SK-MEL-5 (cell line): ENCODE data around the gene S100A9. TPM values are rescaled to one million over a fixed set of nuclear protein-coding genes. Genes with fewer than 3 reads are reported as not detected.

Experiments
- small RNA-seq, 2 experiments: library from RNA; depleted of rRNA; stranded (forward); fragments of <200 nt; gene quantifications; one replicate each; pipeline ENCODE3, GENCODE V24; 2014
- total RNA-seq: library from RNA; depleted of rRNA; stranded (reverse); fragments of >200 nt; shearing (Covaris generic); gene quantifications from 2 replicates; pipeline ENCODE4 v1.2.3, GENCODE V29; 2014; rRNA removed

S100A9 gene
- total RNA-seq, 1 experiment from 2014 or later, result not detected

Small RNA genes lying within 50 kb of the gene (small RNA-seq; reads per million reads assigned to genes)
- gene RNU6-160P (0 reads per million in 2 experiments), gene S100A15A (0 reads per million in 2 experiments)

Other genes with a start within 250 kb of the S100A9 start
- gene SPRR2F, start 244.3 kb upstream of the S100A9 start, total RNA-seq, result 0.18 and 0.51 TPM in 2 replicates
- gene SPRR2G, start 207.0 kb upstream of the S100A9 start, total RNA-seq, result not detected in 2 replicates
- gene LELP1, start 154.4 kb upstream of the S100A9 start, total RNA-seq, result not detected in 2 replicates
- not detected in 2 replicates for gene PRR9, start 140.3 kb upstream of the S100A9 start, total RNA-seq
- not detected in 2 replicates for gene LORICRIN, start 98.2 kb upstream of the S100A9 start, total RNA-seq
- gene PGLYRP3, start 44.9 kb upstream of the S100A9 start, total RNA-seq, result not detected in 2 replicates
- gene PGLYRP4, start 9.0 kb upstream of the S100A9 start, total RNA-seq, result not detected in 2 replicates
- not detected in 2 replicates for gene S100A12, start 17.8 kb downstream of the S100A9 start, total RNA-seq
- gene S100A8, start 33.2 kb downstream of the S100A9 start, total RNA-seq, result not detected in 2 replicates
- not detected in 2 replicates for gene S100A7A, start 58.7 kb downstream of the S100A9 start, total RNA-seq
- gene S100A7, start 102.8 kb downstream of the S100A9 start, total RNA-seq, result not detected in 2 replicates
- gene S100A6, start 178.1 kb downstream of the S100A9 start, total RNA-seq, result 185 and 198 TPM in 2 replicates
- gene S100A5, start 183.1 kb downstream of the S100A9 start, total RNA-seq, result not detected in 2 replicates
- 0.51 TPM in 1 of 2 replicates, not detected in the other for gene S100A4, start 188.0 kb downstream of the S100A9 start, total RNA-seq
- gene S100A3, start 191.4 kb downstream of the S100A9 start, total RNA-seq, result 0.63 TPM in 1 of 2 replicates, not detected in the other
- gene S100A2, start 208.0 kb downstream of the S100A9 start, total RNA-seq, result 0.24 and 2.2 TPM in 2 replicates